COLO668 (cell line): Measurements from ENCODE around the gene EIF3L.

Experiments used
- DNase-seq: peaks from one replicate; lab custom pipeline; 2025; ENCODE audit not compliant: unreplicated experiment; lab: John Stamatoyannopoulos, UW

EIF3L gene

DNA sequence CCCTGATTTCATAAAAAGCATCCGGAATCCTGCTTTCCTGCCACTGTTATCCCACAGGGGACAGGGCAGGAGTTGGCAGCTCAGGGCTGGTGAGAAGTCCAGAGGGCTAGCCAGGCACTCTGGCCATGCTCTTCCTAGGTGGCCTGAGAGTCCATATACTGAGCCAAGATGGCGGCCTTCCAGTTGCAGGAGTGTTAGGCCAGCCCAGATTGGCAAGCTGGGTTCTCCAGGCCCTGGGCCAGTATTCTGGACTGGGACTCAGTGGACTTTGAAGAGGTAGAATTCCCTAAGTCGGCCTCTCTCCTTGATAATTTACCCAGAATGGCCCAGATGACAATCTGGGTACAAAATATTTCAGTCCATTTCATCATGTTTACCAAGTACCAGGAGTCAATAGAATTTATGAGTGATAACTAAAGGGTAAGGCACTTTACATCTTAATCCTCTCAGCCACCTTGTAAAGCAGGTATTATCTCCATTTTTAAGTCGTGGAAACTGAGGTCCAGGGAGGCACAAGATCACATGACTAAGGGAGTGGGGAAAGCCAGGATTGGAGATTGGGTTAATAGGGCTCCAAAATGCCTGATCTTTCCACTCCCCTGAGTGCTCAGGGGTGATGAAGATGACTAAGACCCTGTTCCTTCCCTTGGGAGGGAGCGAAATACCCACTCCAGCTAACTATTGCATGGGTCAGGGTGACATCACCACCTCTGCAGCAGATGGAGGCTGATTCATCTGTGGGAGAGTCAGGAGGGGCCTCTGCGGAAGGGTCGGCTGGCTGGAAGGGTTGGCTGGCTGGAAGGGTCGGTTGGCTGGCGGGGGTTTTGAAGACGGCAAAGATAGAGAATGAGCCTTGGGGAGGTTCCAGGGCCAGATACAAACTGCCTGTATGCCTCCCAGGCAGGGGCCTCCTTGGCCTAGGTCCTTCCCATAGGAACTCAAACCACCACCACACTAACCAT is 55.6 kb downstream of the EIF3L start:
- no peak for DNase-seq

DNA sequence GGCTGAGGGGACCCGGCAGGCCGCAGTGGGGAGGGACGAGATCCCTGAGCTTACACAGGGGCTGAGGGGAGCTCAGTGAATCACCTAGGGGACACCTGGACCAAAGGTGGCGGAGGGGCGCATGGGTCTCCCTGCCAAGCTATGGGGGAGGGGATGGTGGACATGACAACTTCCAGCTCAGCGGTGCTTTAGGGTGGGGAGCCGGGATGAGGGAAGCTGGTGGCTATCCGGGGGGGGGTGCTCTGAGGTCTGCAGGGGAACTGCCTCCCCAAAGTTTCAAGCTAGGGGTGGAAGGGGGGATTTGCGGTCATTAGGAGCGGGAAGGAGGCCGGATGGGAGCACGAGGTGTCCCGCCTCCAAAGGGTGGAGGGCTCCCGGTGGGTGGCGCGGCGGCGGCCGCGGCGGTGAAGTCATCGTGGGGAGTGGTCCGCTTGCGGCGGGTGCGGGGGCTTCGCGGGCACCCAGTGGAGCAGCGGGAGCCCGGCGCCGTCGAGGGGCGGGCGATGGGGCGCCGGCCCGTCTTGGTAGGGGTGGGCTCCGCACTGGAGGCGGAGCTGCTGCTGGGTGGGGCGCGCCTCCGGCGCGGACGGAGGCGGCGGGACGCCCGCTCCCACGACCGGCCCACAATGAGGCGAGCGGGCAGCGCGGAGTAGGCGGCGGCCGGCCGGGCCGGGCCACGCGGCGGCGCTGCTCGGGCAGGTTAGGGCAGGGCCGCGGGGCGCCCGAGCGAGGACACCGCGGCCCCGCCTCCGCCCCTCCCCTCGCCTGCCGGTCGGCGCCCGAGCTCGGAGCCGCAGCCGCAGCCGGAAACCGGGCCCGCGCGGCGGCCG is 56.5 kb downstream of the EIF3L start, which contains the start of gene MICALL1:
Gene MICALL1, plus strand, starts transcription at position 764 of the 830 bp plus-strand sequence. CDS start 126 bp downstream, outside the sequence.
- DNase-seq, result peak; percentile 88

DNA sequence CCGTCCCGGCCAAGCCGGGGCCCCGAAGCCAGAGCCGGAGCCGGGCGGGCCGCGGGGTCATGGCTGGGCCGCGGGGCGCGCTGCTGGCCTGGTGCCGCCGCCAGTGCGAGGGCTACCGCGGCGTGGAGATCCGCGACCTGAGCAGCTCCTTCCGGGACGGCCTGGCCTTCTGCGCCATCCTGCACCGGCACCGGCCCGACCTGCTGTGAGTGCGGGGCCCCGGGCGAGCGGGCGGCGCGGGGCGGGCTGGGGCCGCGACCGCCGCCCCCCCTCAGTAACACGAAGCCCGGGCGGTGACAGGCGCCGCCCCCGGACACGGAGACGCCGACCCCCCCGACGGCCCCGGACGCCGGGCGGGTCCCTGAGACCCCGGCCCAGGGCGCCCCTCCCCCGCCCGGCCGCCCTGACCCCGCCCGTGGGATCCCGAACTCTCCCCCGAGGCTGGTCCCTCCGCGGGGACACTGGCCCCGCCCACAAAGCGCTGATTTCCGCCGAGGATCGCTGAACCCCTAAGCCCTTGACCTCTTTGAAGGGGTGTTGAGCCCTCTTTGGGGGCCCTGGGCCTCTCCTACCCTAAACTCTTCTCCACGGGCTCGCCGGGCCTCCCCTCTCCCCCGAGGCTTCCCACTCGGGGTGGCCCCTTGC is 57.3 kb downstream of the EIF3L start:
- peak; percentile 23 for DNase-seq

DNA sequence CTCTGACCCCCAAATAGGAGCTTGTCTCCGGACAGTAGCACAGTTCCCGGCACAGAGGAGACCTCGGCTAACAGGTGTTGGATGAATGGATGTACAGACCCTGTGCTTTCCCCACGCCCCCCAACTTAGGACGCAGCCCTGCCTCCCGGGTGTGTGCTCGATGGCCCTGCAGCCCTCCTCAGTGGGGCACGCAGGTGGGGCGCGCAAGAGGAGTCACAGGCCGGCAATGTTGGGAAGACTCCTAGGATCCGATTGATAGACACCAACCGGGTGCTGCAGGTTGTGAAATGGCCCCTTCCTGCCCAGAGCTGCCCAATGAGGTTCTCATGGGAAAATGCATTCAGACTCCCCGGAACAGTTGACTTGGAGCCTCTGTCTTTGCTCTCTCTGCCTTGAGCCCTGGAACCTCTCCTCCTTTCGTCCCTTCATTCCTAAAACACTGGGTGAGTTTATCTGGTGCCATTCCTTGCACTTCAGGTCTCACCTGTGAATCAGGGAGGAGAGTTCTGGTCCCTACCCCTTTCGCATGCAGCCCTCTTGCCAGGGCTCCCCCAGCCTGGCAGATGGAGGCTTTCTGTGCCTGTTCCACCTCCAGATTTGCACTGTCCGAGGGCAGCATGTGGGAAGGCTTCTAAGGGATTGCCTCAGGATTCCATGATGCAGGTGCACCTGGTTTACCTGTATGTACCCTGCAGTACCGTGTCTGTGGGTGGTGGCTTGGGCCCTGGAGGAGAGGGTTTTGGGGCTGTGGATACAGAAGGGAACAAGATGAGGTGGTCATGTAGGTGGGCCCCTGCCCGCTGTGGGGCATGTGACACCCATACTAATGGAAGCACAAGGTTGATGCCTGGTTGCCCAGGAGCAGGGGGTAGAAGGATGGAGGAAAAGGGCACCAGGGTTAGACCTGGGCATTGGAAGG is 58.1 kb downstream of the EIF3L start:
- peak; percentile 7 for DNase-seq

DNA sequence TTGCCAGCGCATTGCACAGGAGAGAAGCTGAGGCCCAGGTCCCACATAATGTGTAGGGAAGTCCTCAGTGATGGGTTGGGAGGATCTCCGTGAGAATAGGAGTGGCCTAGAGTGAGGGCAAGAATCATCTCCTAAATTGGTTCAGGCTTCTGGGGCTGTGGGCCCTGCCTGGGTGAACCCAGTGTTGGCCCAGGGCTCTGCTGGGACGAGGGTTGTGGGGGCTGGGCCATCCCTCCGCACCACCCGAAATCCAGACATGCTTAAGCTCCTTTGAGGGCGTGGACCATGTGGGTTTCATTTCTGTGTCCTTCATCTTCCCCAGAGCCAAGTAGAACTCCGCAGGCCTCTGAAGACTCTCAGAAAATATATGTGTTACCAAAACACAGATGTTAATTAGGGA is 60.5 kb downstream of the EIF3L start:
- no peak for DNase-seq

DNA sequence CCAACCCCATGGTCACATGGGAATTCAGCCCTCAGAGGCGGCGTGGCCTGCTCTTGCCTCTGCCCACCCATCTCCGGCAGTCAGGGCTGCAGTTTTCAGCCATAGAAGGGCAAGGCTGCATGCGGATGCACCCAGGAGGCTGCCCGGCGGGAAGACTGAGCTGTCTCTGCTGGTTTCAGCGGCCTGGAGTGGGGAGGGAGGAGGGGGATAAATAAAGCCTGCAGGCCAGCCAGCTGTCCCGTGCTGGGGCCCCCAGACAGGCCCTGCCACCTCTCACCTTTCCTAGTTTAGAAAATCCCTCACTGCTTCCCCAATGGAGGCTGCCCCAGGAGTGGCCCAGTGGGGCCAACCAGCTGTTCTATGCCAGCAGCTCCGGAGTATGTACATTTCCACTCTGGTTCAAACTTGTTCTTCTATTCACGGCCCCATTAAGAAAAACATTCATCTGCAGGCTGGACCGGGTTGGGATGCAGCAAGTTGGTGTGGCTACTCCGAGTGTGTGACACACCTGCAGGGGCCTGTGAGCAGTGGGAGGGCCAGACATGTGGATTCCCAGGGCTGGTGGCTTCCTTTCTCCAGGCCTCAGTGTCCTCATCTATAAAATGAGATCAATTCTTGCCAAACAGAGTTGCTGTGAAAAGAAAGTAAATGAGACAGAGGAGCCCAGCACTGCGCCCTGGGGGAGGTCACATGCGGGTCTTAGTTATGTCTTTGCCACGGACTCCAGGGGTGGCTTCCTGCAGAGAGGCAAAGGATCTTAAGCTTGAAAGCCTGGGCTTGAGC is 61.9 kb downstream of the EIF3L start:
- DNase-seq, result peak; percentile 61

DNA sequence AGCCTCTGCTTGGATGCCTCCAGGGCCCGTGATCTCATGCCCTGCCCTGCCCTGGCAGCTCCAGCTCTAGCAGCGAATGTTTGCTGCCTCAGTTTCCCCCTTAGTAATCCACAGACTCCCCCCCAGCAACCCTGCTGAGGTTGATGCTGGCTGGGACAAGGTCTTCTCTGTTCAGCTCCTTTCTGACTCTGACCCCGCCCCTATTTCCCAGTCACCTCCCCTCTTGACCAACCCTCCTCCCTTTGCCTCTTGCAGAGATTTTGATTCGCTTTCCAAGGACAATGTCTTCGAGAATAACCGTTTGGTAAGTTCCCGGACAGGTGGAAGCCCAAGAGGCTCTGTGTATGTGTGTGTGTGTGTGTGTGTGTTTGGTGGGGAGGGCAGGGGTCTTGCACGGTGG is 62.5 kb downstream of the EIF3L start:
- DNase-seq, result no peak

DNA sequence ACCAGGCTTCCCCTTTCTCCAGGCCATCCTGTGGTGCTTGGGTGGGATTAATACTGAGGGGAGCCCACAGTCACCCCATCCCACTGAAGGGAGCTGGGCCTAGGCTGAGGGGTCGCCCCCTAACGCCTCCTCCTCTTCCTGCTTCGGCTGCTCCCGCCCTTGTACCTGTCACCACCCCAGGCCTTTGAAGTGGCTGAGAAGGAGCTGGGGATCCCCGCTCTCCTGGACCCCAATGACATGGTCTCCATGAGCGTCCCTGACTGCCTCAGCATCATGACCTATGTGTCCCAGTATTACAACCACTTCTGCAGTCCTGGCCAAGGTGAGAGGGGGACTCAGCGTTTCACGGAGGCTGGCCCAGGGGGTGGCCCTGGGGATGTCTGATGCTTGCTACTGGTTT is 63.0 kb downstream of the EIF3L start:
- no peak for DNase-seq

DNA sequence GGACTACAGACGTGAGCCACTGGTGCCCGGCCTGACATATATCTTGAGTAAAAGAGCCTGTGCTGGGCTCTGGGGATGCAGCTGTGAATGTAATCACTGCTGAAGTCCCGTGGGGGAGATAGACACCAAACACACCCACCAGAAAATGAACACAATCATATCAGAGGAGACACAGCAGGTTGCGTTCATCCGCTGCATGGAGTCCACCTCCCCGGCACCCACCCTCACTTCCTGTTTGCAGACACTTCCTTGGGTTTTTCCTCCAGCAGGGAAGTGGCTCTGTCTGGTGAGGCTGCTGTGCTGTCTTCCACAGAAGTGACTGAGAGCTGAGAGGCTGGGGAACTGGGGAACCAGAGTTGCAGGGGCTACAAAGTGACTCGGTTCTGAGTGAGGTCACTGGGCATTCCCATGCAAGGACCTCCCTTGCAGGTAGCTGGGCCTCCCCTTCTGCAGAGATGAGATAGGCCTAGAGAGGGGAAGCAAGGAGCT is 64.1 kb downstream of the EIF3L start:
- no peak for DNase-seq

DNA sequence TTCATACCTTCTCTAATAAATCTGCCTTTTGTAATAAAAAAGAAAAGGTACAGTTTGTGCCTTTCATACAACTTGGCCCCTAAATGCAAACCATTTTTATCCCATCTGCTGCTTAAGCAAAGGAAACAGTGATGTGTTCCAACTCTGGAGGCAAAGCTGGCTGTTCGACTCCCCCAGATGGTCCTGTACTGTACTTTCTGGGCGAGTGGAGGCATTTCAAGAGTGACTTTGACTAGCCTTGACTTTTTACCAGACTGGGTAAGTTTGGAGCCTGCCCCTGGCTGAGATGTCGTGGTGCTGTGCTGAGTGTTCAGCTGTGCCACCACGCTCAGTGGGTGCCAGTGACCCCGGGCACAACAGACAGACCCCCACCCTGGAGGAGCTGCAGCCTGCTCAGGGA is 67.1 kb downstream of the EIF3L start:
- no peak for DNase-seq

DNA sequence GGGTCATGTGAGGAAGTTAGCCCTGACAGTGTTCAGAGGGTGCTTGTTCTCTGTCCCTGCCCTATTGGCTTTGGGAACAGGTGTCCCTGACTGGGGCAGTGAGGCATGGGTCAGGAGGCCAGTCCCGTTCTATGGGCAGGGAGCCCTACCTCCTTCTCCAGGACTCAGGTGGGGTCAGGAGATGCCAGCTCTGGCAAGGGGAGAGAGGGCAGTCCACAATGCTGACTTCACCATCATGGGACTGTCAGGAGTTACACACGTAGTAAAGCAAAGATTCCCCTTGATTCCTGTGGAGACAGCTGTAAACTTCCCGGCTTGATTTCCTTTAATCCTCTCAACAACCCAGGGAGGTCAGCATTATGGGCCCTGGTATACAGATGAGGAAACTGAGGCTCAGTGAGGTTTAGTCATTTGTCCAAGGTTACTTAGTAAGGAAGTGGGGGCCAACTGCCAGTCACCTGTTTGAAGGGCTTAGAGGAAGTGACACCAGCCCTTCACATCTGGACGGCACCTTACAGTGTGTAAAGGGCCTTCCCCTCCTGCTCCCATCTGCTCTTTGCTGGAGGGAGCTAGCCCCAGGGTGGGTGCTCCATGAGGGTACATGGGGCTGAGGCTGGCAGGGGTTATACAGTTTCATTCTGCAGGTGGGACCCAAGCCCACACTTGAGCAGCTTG is 68.8 kb downstream of the EIF3L start:
- no peak for DNase-seq

DNA sequence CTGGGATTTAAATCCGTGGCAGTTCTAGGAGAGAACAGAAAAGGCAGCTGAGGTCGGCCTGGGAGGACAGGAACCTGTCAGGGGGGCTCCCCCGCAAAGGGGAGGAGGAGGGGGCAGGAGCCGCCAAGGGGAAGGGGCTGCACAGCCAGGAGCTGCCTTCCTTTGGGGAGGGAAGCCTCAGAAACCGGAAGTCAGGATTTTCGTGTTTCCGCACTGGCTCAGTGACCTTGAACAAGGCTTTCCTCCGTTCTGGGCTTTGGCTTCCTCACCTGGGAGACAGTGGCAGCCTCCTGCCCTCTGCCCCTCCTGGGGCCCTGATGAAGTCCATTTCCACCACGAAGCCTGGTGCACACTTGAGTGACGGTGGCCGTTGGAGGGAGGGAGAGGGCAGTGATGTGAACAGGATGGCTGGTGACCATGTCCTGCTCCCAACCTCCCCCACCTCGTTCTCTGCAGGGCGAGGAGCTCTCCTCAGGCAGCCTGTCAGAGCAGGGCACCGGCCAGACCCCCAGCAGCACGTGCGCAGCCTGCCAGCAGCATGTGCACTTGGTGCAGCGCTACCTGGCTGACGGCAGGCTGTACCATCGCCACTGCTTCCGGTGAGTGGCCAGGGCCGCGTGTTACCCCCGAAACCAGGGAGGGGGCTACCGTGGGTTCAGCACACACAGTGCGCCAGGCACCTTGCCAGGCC is 69.5 kb downstream of the EIF3L start:
- no peak for DNase-seq

DNA sequence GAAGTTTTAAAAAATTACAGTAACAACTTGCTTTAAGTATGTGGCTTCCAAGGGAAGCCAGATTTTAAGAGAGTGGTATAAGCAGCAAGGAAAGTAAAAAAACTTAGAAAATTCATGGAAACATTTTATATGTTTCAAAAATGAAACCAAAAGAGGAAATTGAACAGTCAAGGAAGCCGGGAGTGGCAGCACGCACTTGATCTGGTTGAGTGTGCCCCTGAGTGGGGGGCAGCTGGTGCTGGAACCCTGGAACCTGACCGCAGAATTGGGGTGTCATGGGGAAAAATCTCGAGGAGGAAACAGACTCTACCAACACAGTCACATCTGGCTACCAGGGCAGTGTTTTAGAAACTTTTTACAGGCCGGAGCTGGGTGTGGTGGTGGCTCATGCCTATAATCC is 70.9 kb downstream of the EIF3L start:
- DNase-seq, result no peak

DNA sequence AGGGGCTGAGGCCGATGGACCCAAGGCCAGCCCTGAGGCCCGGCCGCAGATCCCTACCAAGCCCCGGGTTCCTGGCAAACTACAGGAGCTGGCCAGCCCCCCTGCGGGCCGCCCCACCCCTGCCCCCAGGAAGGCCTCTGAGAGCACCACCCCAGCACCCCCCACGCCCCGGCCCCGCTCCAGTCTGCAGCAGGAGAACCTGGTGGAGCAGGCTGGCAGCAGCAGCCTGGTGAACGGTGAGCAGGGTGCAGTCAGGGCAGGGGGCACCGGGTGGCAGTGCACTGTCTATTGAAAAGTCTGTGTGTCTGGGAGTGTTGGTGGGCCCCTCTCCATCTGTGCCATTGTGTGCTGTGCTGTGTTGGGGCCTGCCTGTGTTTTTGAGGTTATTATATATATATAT is 73.0 kb downstream of the EIF3L start:
- no peak for DNase-seq

DNA sequence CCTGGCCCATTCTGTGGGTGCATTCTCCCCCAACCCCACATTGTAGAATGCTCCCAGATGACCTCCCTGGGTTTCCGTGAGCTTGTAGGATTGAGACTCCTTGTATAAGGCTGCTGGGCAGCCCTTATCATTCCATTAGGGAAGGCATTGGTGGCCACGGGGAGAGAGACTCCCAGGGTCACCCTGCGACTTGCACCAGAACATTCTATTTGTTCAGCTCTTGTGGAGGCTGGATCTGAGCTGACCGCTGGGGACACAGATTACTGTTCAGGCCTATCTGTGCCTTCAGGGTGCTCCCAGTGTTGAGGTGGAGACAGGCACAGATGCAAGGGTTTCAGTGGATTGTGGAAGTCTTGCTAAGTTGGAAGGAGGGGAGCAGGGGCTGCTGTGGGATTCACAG is 74.7 kb downstream of the EIF3L start:
- DNase-seq, result no peak

DNA sequence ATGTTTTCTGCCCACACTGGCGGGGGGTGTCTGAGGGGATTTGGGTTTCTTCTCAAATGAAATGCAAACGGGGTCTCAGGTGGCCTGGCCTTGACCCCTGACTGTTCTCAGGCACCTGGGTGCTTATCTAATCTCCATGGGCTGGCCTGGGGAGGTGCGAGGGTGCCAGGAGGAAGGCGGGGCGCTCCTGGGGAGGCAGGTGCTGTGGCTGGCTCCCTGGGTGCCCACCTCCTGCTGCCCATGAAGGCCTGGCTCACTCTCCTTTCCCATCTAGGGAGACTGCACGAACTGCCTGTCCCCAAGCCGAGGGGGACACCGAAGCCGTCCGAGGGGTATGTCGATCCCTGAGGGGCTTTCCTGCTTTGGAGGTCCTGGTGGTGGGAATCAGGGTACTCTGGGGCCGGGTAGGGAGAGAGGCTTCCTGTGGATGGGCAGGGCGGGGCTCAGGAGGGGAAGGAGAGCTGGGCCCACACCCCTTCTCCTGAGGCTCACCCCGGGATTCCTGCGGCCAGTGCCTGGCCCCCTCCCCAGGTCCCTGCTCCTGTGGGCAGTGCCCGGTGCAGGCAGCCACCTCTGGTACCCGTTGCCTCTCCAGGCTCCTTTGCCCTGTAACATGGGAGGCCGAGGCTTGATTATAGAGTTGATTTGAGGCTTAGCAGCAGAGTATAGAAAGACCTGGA is 75.3 kb downstream of the EIF3L start:
- DNase-seq, result no peak

DNA sequence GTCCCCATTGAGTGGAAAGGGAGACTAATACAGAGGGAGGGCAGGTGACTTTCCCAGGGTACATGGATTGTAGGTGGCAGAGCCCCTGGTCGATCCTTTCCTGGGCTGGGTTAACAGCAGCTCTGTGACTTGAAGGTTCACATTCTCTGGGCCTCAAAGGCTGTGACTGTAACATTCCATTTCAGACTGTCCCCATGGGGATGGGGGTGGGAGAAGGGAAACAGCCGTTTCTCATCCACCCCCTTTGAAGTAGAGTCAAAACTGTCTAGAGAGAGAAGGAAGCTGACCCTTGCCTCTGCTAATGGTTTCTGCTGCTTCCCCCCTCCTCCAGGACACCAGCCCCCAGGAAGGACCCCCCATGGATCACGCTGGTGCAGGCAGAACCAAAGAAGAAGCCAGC is 76.1 kb downstream of the EIF3L start:
- DNase-seq, result no peak

DNA sequence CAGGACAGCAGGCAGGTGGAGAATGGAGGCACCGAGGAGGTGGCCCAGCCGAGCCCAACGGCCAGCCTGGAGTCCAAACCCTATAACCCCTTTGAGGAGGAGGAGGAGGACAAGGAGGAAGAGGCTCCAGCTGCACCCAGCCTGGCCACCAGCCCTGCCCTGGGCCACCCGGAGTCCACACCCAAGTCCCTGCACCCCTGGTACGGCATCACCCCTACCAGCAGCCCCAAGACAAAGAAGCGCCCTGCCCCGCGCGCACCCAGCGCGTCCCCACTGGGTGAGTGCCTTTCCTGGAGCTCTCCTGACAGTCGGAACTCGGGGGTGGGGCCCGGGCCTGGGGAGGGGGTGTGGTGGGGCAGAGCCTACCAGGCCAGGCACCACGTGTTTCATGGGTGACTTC is 76.5 kb downstream of the EIF3L start:
- no peak for DNase-seq
